Ishikawa (cell line): ENCODE results near the gene WDR89.

Experiments
- CEBPB ChIP-seq: IDR thresholded peaks from 2 replicates; pipeline ENCODE4 v1.6.1; 2012
- CREB1 ChIP-seq: IDR thresholded peaks from 2 replicates; pipeline ENCODE4 v1.6.1; 2012; ENCODE audit warnings: low read depth
- EGR1 ChIP-seq: IDR thresholded peaks from 2 replicates; pipeline ENCODE4 v1.6.1; 2012
- EP300 ChIP-seq: IDR thresholded peaks from 2 replicates; pipeline ENCODE4 v1.6.1; 2012; ENCODE audit warnings: borderline replicate concordance
- FOXM1 ChIP-seq: IDR thresholded peaks from 2 replicates; pipeline ENCODE4 v1.6.1; 2012; ENCODE audit warnings: low read depth, borderline replicate concordance
- MAX ChIP-seq: IDR thresholded peaks from 2 replicates; pipeline ENCODE4 v1.6.1; 2012
- NFIC ChIP-seq: IDR thresholded peaks from 2 replicates; pipeline ENCODE4 v1.6.1; 2012
- RAD21 ChIP-seq: IDR thresholded peaks from 2 replicates; pipeline ENCODE4 v1.6.1; 2012; ENCODE audit warnings: low read depth
- REST ChIP-seq: IDR thresholded peaks from 2 replicates; pipeline ENCODE4 v1.6.1; 2012; ENCODE audit warnings: low read depth, mild to moderate bottlenecking
- TAF1 ChIP-seq: IDR thresholded peaks from 2 replicates; pipeline ENCODE4 v1.6.1; 2012; ENCODE audit warnings: low read depth, mild to moderate bottlenecking
- TCF12 ChIP-seq: IDR thresholded peaks from 2 replicates; pipeline ENCODE4 v1.6.1; 2012; ENCODE audit warnings: low read depth
- TEAD4 ChIP-seq: IDR thresholded peaks from 2 replicates; pipeline ENCODE4 v1.6.1; 2012
- USF1 ChIP-seq: IDR thresholded peaks from 2 replicates; pipeline ENCODE4 v1.6.1; 2012
- YY1 ChIP-seq: IDR thresholded peaks from 2 replicates; pipeline ENCODE4 v1.6.1; 2012; ENCODE audit warnings: low read depth
- ZBTB7A ChIP-seq: IDR thresholded peaks from 2 replicates; pipeline ENCODE4 v1.6.1; 2012; ENCODE audit warnings: low read depth

The WDR89 gene

GRCh38 chr14:63605041-63605532 is 36.6 kb downstream of the WDR89 start:
- TF ChIP-seq ZBTB7A (no peak), RAD21 (no peak), USF1 (no peak), EP300 (no peak), NFIC (no peak), MAX (no peak), EGR1 (no peak)

GRCh38 chr14:63604626-63605025 is 37.0 kb downstream of the WDR89 start:
- TF ChIP-seq RAD21 (no peak), REST (no peak), ZBTB7A (no peak), USF1 (no peak), EP300 (no peak), TCF12 (no peak), CREB1 (no peak), TEAD4 (no peak), NFIC (no peak), FOXM1 (no peak), CEBPB (no peak), TAF1 (no peak), YY1 (no peak), EGR1 (no peak)

GRCh38 chr14:63603749-63604277 is 37.9 kb downstream of the WDR89 start:
- TF ChIP-seq TAF1 (no peak), NFIC (no peak), CEBPB (no peak), USF1 (no peak), REST (no peak), TEAD4 (no peak), EGR1 (no peak), FOXM1 (no peak), TCF12 (no peak), CREB1 (no peak)

- no peak for TF ChIP-seq CEBPB
- no peak for TF ChIP-seq ZBTB7A
- no peak for TF ChIP-seq EGR1
- TF ChIP-seq EP300, result no peak
- TF ChIP-seq MAX, result no peak
- no peak for TF ChIP-seq TCF12
- TF ChIP-seq YY1, result no peak
- no peak for TF ChIP-seq TAF1
Measured at GRCh38 chr14:63598807-63599206, 42.9 kb downstream of the WDR89 start.

- no peak for TF ChIP-seq ZBTB7A
- TF ChIP-seq CEBPB, result no peak
- TF ChIP-seq YY1, result no peak
- no peak for TF ChIP-seq FOXM1
- no peak for TF ChIP-seq NFIC
- no peak for TF ChIP-seq TCF12
- no peak for TF ChIP-seq EGR1
- no peak for TF ChIP-seq RAD21
- TF ChIP-seq EP300, result no peak
- no peak for TF ChIP-seq MAX
- TF ChIP-seq TAF1, result no peak
Measured at GRCh38 chr14:63596998-63597658, 44.5 kb downstream of the WDR89 start.
